ENCODE results near the gene AADACL4.

- TF ChIP-seq ZNF629 (tag by site-specific recombination; IDR thresholded peaks at IDR 0.05) (no peak), HOXC10 (CRISPR knock-in tag; IDR thresholded peaks at IDR 0.05) (no peak), ZNF639 (tag by site-specific recombination; IDR thresholded peaks at IDR 0.05) (no peak), ZNF830 (tag by site-specific recombination; IDR thresholded peaks at IDR 0.05; ENCODE audit: low read depth) (no peak), ZNF785 (tag by site-specific recombination; IDR thresholded peaks at IDR 0.05) (no peak), KLF16 (tag by site-specific recombination; IDR thresholded peaks at IDR 0.05) (no peak), ZSCAN16 (tag by site-specific recombination; IDR thresholded peaks at IDR 0.05) (no peak), ZNF175 (tag by site-specific recombination; IDR thresholded peaks at IDR 0.05) (no peak), ZNF398 (tag by site-specific recombination; IDR thresholded peaks at IDR 0.05) (no peak), CTCF (tag by site-specific recombination; IDR thresholded peaks at IDR 0.05) (no peak), ZNF280D (tag by site-specific recombination; IDR thresholded peaks at IDR 0.05) (no peak), REST (tag by site-specific recombination; IDR thresholded peaks at IDR 0.05) (no peak), MZF1 (tag by site-specific recombination; IDR thresholded peaks at IDR 0.05; ENCODE audit: borderline replicate concordance) (no peak)
These were observed 30.5 kb downstream of the AADACL4 start for GRCh38 chr1:12674358-12674757.
